Measurements from ENCODE around the gene SPACA7.

SPACA7 gene

DNA sequence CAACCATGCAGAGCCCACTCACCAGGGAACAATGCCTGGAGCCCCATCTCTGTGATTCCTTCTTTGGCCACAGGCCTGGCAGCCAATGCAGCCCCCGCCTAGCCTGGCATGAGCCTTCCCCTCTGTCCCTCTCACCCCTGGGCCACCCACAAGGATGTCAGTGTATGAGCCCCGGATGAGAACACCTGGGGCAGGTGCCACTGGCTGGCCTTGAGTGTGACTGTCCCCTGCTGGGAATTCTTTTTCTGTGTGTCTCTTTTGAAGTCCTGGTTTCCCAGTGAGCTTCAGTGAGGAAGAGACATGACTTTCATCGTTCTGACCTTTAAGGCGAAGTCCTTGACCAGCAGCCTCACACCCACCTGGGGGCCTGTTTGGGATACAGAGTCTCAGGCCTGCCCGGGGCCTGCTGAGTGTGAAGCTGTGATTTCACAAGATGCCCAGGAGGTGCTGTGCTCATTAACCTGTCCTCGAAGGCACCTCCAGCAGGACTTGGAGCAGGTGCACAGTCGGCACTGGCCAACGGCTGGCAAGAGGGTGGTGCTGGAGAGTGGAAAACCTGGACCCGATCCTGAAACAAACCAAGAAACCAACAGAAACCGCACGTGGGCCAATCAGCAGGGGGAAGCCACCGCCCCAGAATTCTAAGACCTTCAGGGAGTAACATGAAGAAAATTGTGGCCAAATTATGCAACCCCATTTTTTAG lies 27.4 kb upstream of the SPACA7 start:
- TF ChIP-seq, protein P1, sequence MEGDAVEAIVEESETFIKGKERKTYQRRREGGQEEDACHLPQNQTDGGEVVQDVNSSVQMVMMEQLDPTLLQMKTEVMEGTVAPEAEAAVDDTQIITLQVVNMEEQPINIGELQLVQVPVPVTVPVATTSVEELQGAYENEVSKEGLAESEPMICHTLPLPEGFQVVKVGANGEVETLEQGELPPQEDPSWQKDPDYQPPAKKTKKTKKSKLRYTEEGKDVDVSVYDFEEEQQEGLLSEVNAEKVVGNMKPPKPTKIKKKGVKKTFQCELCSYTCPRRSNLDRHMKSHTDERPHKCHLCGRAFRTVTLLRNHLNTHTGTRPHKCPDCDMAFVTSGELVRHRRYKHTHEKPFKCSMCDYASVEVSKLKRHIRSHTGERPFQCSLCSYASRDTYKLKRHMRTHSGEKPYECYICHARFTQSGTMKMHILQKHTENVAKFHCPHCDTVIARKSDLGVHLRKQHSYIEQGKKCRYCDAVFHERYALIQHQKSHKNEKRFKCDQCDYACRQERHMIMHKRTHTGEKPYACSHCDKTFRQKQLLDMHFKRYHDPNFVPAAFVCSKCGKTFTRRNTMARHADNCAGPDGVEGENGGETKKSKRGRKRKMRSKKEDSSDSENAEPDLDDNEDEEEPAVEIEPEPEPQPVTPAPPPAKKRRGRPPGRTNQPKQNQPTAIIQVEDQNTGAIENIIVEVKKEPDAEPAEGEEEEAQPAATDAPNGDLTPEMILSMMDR (IDR thresholded peaks at IDR 0.05; ENCODE audit: control insufficient read depth, insufficient read depth, low read depth, low read length, missing control alignments) = no peak
- no peak overlapping the region for H3K4me3 ChIP-seq (ENCODE audit: control insufficient read depth, low read depth, low read length)
- no peak for DNase-seq (ENCODE audit: low read depth)

DNA sequence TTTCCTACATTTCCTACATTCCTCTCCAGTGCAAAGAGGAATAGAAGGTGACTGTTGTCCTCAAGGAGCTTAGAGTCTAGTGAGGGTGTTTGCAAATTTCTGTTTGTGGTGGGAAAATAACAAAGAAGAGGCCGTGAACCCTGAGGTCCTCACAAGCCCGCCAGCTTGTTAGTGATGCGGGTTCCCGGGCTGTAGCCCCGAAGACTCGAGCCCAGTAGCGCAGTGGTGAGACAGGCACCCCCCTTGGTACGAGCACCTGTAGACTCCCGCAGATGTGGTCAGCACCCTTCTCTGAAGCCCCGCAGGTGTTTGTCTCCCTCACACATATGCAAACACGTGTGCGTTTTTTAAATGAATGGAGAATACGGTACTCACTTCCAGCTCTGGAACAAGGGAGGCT lies 26.5 kb upstream of the SPACA7 start:
- TF ChIP-seq, protein P1 (IDR thresholded peaks at IDR 0.05; ENCODE audit: control insufficient read depth, insufficient read depth, low read depth, low read length, missing control alignments) = no peak
- no peak overlapping the region for H3K4me3 ChIP-seq (ENCODE audit: control insufficient read depth, low read depth, low read length)
- DNase-seq (ENCODE audit: low read depth) = no peak

DNA sequence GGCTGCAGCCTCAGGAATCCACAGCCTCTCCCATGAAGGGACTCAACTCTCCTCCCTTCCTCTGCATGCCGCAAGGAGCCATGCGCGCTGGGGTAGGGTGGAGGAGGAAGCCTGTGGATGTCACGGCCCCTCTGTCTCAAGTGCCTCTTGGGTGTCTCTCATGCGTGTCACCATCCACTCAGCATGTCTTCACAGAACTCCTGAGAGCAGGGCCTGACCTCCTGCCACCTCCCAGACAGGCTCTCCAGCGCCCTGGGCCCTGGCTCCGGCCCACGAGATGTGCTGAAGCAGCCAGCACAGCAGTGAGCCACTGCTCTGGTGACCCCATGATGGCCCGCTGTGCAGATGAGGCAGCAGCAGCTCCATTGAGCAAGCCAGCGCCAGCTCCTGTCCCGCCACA lies 25.9 kb upstream of the SPACA7 start:
- H3K4me3 ChIP-seq (ENCODE audit: control insufficient read depth, low read depth, low read length) = no peak overlapping the region
- no peak for DNase-seq (ENCODE audit: low read depth)
- TF ChIP-seq, protein P1 (IDR thresholded peaks at IDR 0.05; ENCODE audit: control insufficient read depth, insufficient read depth, low read depth, low read length, missing control alignments) = no peak

DNA sequence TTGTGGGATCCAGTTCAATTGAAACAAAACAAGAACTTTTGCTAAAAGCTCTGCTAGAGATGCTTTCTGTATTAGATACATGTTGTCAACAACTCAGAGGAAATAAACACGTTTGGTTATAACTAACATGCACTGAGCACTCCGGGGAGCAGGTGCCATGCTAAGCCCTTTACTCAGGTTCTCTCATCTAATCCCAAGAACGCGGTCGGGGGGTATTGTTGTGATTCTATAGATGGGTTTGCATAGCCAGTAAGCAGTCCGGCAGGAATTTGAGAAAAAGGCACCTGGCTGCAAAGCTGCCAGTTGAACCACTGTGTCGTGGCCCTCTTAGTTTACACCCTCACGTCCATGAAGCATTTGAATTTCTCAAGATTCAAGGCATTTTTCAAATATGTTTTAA lies 24.3 kb upstream of the SPACA7 start:
- TF ChIP-seq, protein P1 (IDR thresholded peaks at IDR 0.05; ENCODE audit: control insufficient read depth, insufficient read depth, low read depth, low read length, missing control alignments) = no peak
- no peak overlapping the region for H3K4me3 ChIP-seq (ENCODE audit: control insufficient read depth, low read depth, low read length)
- no peak for DNase-seq (ENCODE audit: low read depth)

DNA sequence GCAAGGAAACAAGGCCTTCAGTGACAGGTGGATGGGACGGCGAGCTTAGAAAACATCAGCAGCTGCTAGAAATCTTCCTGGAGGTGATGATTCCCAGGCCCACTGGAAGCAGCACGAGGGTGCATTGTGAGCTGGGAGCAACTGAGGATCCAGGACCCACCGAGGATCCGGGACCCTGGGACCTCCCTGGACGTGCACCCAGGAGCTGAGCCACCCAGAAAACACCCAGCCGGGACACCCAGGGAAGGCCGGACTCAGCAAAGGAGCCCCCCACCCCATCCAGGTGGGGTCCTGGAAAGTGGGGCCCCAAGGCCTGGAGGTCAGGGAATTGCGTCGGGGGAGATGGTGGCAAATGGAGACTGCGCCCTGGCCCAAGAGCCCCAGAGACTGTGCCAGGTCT lies 22.3 kb upstream of the SPACA7 start:
- DNase-seq (ENCODE audit: low read depth) = no peak
- TF ChIP-seq, protein P1 (IDR thresholded peaks at IDR 0.05; ENCODE audit: control insufficient read depth, insufficient read depth, low read depth, low read length, missing control alignments) = no peak
- H3K4me3 ChIP-seq (ENCODE audit: control insufficient read depth, low read depth, low read length) = no peak overlapping the region

DNA sequence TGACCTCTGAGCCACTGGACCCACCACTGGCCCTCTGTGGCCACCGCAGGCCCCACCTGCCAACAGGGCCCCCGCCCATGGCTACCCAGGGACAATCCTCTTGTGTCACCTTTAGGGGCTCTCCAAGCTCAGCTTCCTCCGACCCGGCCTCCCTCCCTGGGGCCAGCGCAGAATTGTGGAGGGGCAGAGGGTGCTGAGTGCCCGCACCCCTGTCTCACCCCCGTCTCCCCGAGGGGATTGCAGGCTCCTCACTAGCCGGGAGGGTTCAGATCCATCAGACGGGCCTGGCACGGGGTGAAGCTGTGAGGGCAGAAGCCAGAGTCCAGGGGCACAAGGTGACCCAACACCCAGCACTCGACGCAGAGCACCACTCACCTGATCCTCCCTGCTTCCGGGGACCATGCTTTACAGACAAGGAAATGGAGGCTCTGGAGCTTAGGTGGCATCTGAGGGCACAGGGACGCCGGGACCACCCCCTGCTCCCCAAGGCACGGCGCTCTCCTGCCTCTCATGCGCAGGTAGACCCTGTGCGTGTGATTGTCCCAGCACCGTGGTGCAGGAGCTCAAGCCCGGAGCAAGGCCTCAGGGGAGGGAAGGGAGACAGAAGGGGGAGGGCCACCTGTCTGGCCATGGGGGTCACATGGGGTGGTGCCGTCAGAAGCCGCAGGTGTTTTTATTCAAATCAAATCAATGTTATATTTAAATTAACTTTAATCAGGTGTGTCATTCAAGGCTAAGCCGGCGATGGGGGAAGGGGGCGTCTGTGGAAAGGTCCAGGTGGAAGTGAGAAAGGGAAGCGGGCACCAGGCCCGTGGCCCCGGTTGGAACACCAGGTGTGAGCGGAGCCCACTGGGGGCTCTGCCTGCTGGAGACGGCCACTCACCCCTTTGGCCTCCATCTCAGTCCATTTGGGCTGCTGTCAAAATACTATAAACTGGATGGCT lies 21.6 kb upstream of the SPACA7 start:
- H3K4me3 ChIP-seq (ENCODE audit: control insufficient read depth, low read depth, low read length) = no peak overlapping the region
- DNase-seq (ENCODE audit: low read depth) = no peak
- TF ChIP-seq, protein P1 (IDR thresholded peaks at IDR 0.05; ENCODE audit: control insufficient read depth, insufficient read depth, low read depth, low read length, missing control alignments) = no peak
